Kidney capillary endothelial cell (primary cell): ENCODE results near the gene ANKRD62.
A peak's percentile ranks its signal among the peaks of the same experiment; 100 is the strongest.
"Not testable (repeated sequence)": the region's sequence is repeated elsewhere in the genome, so short reads cannot be mapped to it uniquely, and the experiment has no call there.

Source experiments
- DNase-seq: peaks from one replicate; pipeline ENCODE4 v3.0.0-alpha.2; 2018; ENCODE audit warnings: low spot score

The ANKRD62 gene

GRCh38 chr18:12066910-12067511, 26.6 kb upstream of the ANKRD62 start:
- no peak for DNase-seq

GRCh38 chr18:12067671-12068070, 26.0 kb upstream of the ANKRD62 start:
- no peak for DNase-seq

- DNase-seq = not testable (repeated sequence)
These were observed 25.2 kb upstream of the ANKRD62 start for GRCh38 chr18:12068316-12068949.

DNA sequence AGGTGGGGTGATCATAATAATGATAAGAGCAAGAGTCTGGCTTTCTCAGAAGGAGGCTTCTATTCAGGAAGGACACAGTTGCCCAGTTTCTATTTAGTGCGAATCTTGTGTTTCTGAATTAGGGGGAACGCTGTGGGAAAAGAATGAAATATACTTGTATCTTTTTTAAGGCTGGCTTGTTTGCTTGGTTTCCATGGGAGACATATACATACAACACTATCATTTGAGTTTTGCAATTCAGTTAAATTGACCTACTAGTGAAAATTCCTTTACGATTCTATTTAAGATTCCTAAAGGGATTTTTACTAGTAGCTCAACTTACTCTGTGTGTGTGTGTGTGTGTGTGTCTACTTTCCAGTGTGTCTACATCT, 24.7 kb upstream of the ANKRD62 start:
- no peak for DNase-seq

DNA sequence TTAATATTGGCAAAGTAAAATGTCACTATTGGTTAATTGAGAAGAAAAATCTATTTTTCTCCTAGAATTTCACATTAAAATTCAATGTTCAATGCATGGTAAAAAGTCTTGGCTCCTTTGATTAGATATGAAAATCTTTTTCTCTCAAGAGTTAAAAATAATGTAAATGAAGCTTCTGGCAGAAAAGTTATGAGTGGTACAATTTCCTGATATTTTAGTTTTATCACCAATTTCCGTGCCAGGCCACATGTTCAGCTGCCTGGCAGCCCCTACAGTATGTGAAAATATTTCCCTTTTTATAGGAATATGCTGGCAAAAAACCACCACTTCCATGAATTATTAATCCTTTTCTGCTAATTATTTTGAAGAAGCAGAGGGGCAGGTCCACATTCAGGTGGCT, 22.6 kb upstream of the ANKRD62 start:
- DNase-seq = not testable (repeated sequence)

DNA sequence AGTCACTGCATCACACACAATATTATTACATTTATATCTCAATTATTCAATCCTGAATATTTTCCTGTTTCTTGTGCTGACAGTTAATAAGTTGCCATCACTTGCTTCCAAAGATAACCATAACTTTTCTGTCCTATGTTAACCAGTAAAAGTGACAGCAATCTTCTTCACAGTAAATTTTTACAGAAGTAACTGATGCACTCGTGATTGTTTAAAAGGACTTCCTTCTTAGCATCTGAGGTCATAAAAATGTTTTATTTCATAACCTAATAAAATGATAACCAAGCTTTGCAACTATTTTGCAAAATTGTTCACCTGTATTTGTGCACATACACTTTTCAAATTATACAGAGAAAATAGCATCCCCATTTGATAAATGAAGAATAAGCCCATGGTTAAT, 20.6 kb upstream of the ANKRD62 start:
- DNase-seq = no peak

DNA sequence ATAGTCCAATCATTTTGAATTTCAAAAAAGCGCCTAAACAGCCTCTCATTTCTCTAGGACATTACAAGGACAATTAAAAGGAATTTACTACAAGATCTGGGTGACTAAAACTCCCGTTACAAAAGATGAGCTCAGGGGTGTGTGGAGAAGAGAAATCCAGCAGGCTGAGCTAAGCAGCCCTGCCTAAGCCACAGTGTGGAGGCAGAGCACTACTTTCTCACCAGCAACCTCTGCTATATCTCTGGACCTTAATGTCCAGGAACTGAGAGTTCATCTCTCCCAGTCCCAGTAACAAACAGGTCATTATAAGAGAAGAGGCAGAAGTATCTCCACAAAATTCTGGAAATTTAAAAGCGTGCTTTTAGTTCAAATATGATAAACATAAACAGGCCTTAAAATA, 18.9 kb upstream of the ANKRD62 start:
- DNase-seq = no peak

- peak; percentile 30 for DNase-seq
These were observed 17.1 kb upstream of the ANKRD62 start for GRCh38 chr18:12076424-12077140.

GRCh38 chr18:12077994-12078393, 15.6 kb upstream of the ANKRD62 start:
- not testable (repeated sequence) for DNase-seq

- DNase-seq = no peak
These were observed 14.0 kb upstream of the ANKRD62 start for GRCh38 chr18:12079491-12080237.

DNA sequence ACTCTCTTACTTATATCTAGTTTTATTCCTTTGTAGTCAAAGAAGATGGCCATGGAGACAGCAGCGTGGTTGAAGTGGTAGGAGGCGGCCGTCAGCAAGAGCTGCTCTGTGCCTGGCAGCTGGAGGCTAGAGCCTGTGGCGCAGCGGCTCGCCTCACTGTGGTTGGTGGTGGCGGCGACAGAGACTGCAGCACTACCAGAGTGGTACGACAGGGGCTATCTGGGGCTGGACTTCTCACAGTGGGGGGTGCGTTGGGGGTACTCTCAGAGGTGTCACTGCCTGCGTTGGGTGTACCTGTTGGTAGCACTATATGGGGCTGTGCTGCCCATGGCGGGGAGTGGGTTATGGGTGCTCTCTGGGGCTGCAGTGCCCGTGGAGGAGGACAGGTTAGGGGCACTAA, 8.5 kb upstream of the ANKRD62 start:
- DNase-seq = no peak

DNA sequence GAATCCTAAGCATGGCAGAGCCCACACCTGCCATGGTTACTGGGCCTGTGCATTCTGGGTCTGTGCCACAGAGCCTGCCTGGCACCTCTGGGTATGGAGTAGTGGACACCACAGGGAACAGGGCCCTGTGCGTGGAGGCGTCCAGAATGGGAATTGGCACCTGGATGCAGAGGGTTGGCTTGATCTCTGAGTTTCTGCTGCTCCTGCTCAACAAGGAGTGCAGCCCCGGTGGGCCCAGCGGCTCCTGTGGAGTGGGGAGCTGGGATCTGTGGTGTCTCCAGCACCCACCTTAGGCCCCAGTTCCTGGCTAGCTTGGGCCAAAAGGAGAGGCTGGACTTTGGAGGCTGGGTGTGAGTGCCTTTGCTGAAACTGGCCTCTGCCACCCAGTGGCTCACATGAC, 7.9 kb upstream of the ANKRD62 start:
- DNase-seq = no peak

GRCh38 chr18:12086249-12086648, 7.4 kb upstream of the ANKRD62 start:
- DNase-seq = no peak

GRCh38 chr18:12086677-12087470, 6.8 kb upstream of the ANKRD62 start:
- DNase-seq = no peak

DNA sequence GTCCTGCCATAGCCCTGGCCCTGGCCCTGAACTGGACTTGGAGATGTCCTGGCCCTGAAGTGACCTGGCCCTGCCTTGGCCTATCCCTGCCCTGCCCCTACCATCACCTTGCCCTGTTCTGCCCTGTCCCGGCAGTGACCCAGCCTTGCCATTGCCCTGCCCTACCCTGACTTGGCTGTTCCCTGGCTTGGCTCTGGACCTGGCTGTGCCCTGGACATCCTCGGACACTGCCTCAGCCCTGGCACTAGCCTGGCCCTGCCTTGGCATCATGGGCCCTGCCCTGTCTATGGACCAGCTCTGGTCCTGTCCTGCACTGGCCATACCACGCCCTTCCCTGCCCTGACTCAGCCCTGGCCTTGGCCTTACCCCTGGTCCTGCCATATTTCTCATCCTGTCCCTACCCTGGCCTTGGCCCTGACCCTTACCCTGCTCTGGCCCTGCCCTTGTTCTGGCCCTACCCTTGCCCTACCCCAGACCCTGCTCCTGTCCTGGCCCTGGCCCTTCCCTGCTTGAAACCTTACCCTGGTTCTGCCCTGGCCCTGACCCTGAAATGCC, 6.1 kb upstream of the ANKRD62 start:
- DNase-seq = no peak

DNA sequence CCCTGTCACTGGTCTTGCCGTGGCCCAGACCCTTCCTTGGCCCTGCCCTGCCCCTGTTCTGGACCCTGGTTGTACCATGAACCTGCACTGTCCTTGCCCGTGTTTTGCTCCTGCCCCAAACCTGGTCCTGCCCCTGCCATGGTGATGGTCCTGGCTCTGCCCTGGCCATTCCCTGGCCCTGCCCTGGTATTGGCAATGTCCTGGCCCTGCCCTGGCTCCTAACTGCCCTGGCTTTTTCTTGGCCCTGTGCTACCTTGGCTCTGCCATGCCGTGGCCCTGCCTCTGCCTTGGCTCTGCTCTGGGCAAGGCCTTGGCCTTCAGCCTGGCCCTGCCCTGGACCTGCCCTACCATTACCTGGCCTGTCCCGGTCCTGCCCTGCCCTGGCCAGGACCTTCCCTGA, 5.5 kb upstream of the ANKRD62 start:
- no peak for DNase-seq

DNA sequence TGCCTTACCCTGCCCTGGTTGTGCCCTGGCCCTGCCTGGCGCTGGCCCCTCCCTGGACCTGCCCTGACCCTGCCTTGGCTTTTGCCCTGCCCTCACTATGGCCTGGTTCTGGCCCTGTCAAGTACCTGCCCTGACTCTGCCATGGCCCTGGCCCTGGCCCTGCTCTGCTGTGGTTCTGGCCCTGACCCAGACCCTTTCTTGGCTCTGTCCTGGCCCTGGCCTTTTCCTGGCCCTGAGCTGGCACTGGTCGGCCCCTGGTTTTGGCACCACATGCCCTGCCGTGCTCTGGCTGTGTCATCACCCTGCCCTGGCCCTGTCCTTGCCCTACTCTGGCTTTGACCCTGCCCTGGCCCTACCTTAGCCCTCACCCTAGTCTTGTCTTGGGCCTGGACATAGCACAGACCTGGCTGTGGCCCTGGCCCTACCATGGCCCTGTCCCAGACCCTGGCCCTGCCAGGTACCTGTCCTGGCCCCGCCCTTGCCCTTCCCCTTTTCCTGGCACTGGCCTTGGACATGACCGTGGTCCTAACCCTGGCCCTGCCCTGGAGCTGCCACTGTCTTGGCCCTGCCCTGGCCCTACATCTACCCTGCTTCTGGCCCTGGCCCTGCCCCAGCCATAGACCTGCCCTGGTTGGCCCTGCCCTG, 4.8 kb upstream of the ANKRD62 start:
- DNase-seq = no peak

DNA sequence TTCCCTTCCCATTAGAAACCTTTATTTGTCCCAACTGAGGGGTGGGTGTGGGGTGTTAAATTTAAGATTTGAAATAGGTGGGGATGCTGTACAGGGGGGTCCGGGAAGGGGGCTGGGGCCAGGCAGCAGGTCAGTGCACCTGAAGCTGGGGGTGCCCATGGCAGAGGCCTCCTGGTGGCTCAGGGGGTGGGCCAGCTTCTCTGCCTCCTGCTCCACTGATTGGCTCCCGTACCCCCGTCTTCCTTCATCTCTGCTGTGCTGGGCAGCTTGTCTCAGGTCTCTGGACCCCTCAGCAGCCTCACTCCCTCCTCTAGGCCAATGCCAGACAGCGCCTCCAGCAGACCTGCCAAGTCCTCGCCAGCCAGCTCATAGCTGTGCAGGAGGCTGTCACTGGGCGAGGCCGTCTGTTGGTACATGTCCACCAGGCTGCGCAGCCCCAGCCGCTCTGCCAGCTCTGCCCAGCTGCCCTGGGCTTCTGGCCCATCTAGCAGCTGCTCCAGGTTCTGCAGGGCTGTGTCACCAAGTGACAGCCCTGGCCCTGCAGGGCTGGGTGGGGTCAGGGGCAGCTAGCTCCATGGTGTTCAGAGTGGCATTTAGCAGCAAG, 2.0 kb upstream of the ANKRD62 start:
- no peak for DNase-seq

DNA sequence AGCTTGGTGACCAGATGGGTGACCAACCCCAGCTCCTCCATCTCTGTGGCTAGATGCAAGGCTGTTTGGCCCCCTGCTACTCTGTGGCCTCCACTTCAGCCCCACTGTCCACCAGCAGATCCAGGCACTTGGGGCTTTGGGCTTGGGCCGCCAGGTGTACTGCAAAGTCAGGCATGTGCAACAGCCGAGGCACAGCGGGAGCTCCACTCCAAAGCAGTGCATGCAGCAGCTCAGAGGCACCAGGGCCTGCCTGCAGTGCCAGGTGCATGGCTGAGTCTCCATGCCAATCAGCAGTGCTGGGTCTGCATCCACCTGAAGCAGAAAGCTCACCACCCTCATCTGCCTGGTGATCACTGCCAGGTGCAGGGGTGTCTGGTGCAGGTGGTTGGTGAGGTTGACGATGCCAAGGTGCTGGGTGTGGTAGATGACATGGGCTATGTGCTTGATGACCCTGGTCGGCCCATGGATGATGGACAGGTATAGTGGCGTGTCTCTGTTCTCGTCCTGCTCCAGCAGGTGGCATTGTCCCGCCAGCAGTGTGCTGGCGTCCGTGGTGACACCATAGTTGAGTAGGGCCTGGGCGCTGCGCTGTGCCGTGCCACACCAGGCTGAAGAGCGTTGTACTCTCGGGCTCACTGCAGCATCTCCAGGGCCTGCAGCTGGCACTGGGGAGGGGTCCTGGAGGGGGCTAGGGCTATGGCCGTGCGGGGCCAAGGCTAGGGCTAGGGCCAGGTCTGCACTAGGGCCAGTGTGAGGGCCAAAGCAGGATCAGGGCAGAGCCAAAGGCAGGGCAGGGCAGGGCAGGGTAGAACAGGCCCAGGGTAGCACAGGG, 1.0 kb upstream of the ANKRD62 start:
- DNase-seq = no peak

GRCh38 chr18:12098374-12098773, 4.7 kb downstream of the ANKRD62 start:
- DNase-seq = no peak
